ENCODE measurements around the gene SLC19A1.

Gene SLC19A1

GRCh38 chr21:45539046-45539795 is 3.0 kb downstream of the SLC19A1 start:
- DNase-seq (ENCODE audit: low read depth in 2 of 2), result no peak
- no peak overlapping the region for H3K4me3 ChIP-seq (replicated peaks in 1 of 2; ENCODE audit: low read depth in 2 of 2, low read length in 2 of 2)
- TF ChIP-seq CTCF (IDR thresholded peaks at IDR 0.05; ENCODE audit: low read depth, low read length), result no peak

GRCh38 chr21:45538381-45539045 is 3.7 kb downstream of the SLC19A1 start:
- TF ChIP-seq CTCF (IDR thresholded peaks at IDR 0.05; ENCODE audit: low read depth, low read length), result no peak
- no peak for DNase-seq (ENCODE audit: low read depth in 2 of 2)

GRCh38 chr21:45537746-45538291 is 4.4 kb downstream of the SLC19A1 start:
- no peak for TF ChIP-seq CTCF (IDR thresholded peaks at IDR 0.05; ENCODE audit: low read depth, low read length)
- no peak overlapping the region for H3K4me3 ChIP-seq (replicated peaks in 1 of 2; ENCODE audit: low read depth in 2 of 2, low read length in 2 of 2)
- no peak for DNase-seq (ENCODE audit: low read depth in 2 of 2)

More at GRCh38 chr21:45538381-45539045, 3.7 kb downstream of the SLC19A1 start:
- no peak overlapping the region for H3K4me3 ChIP-seq (replicated peaks in 1 of 2; ENCODE audit: low read depth in 2 of 2, low read length in 2 of 2)

GRCh38 chr21:45537111-45537745 is 5.0 kb downstream of the SLC19A1 start:
- DNase-seq (ENCODE audit: low read depth in 2 of 2), result no peak

GRCh38 chr21:45536301-45537081 is 5.7 kb downstream of the SLC19A1 start:
- no peak overlapping the region for H3K4me3 ChIP-seq (replicated peaks in 1 of 2; ENCODE audit: low read depth in 2 of 2, low read length in 2 of 2)
- no peak for TF ChIP-seq CTCF (IDR thresholded peaks at IDR 0.05; ENCODE audit: low read depth, low read length)
- no peak for DNase-seq (ENCODE audit: low read depth in 2 of 2)

More at GRCh38 chr21:45537111-45537745, 5.0 kb downstream of the SLC19A1 start:
- no peak for TF ChIP-seq CTCF (IDR thresholded peaks at IDR 0.05; ENCODE audit: low read depth, low read length)
- H3K4me3 ChIP-seq (replicated peaks in 1 of 2; ENCODE audit: low read depth in 2 of 2, low read length in 2 of 2), result no peak overlapping the region
